Measurements from ENCODE around the gene PIEZO1. TPM values are rescaled to one million over a fixed set of nuclear protein-coding genes. Genes with fewer than 3 reads are reported as not detected.

Gene PIEZO1
- total and polyA plus RNA-seq, 7 experiments from 2014 or later, result 3.6 to 237 (median 111) TPM

- Histone ChIP-seq H3K27ac (ENCODE audit: low read depth, low read length) (no peak overlapping the region), H3K9me3 (ENCODE audit: control insufficient read depth in 2 of 3, low read length in 3 of 3) (no peaks in the 10 kb centered on the region), H3K27me3 (ENCODE audit: control insufficient read depth in 2 of 2, insufficient read depth in 2 of 2, low read length in 2 of 2) (no peaks in the 10 kb centered on the region), H3K4me1 (ENCODE audit: control insufficient read depth in 2 of 2, insufficient read depth in 2 of 2, low read length in 2 of 2) (no peaks in the 10 kb centered on the region), H3K36me3 (ENCODE audit: control insufficient read depth in 2 of 3, insufficient read depth in 3 of 3, low read length in 3 of 3) (peaks cover 0 to 13% (median 0%) of the 10 kb centered on the region in 3 experiments), H3K4me3 (ENCODE audit: low read length) (no peak overlapping the region)
- no peaks in the 10 kb centered on the region for H3K9me3 Mint-ChIP-seq
- no peak overlapping the region for H3K27ac Mint-ChIP-seq
- H3K36me3 Mint-ChIP-seq, result no peaks in the 10 kb centered on the region
- no peaks in the 10 kb centered on the region for H3K27me3 Mint-ChIP-seq
- DNase-seq (no peak), ATAC-seq (no peak)
- H3K4me1 Mint-ChIP-seq, result peaks cover 0 to 6% (median under 1%) of the 10 kb centered on the region in 7 donors
- ChIA-PET CTCF (interaction anchor here (0.8 to 1.2 kb wide), 3 partner anchors 280 to 424 kb away, joined by 3 to 4 read pairs (median 3); no protein-coding TSS in a partner anchor), POLR2A (interaction anchor here (0.8 to 0.9 kb wide), 2 partner anchors 40 to 400 kb away, joined by 3 read pairs; partner anchors contain the start of genes GALNS, TRAPPC2L and ZNF778)
- intact Hi-C loops (cut with micrococcal nuclease), result loop anchor here (1.0 kb wide), 3 partner anchors 40 to 399 kb away; partner anchors contain the start of gene TRAPPC2L (in 1 of the 2)
- H3K4me3 Mint-ChIP-seq, result no peak overlapping the region
Measured at GRCh38 chr16:88816736-88817535, 31.9 kb upstream of the PIEZO1 start.

GRCh38 chr16:88815901-88816589 lies 31.0 kb upstream of the PIEZO1 start:
- Mint-ChIP-seq H3K9me3 (no peaks in the 10 kb centered on the region), H3K27ac (peak overlapping the region in 1 of 9 donors; percentile 19), H3K27me3 (no peaks in the 10 kb centered on the region), H3K4me1 (peaks cover 0 to 8% (median 2%) of the 10 kb centered on the region in 7 donors), H3K36me3 (no peaks in the 10 kb centered on the region), H3K4me3 (no peak overlapping the region)
- intact Hi-C loops (cut with micrococcal nuclease), result loop anchor here (1.0 kb wide), 3 partner anchors 41 to 400 kb away; partner anchors contain the start of gene TRAPPC2L (in 1 of the 2)
- CTCF ChIA-PET, result interaction anchor here (0.8 to 1.3 kb wide), 4 partner anchors 12 to 747 kb away, joined by 3 to 4 read pairs (median 4); no protein-coding TSS in a partner anchor
- no peaks in the 10 kb centered on the region for H3K27me3 ChIP-seq (ENCODE audit: control insufficient read depth in 2 of 2, insufficient read depth in 2 of 2, low read length in 2 of 2)
- peaks cover 0 to 4% (median 0%) of the 10 kb centered on the region in 3 experiments for H3K36me3 ChIP-seq (ENCODE audit: control insufficient read depth in 2 of 3, insufficient read depth in 3 of 3, low read length in 3 of 3)
- no peak for ATAC-seq
- no peak overlapping the region for H3K4me3 ChIP-seq (ENCODE audit: low read length)
- DNase-seq, result peak in 7 of 9 donors; percentile 36 to 62 (median 51)
- POLR2A ChIA-PET, result interaction anchor here (0.8 to 0.9 kb wide), 2 partner anchors 41 to 401 kb away, joined by 3 read pairs; partner anchors contain the start of genes GALNS, TRAPPC2L and ZNF778
- peaks cover 0 to under 1% of the 10 kb centered on the region in 2 donors for H3K4me1 ChIP-seq (ENCODE audit: control insufficient read depth in 2 of 2, insufficient read depth in 2 of 2, low read length in 2 of 2)
- no peak overlapping the region for H3K27ac ChIP-seq (ENCODE audit: low read depth, low read length)
- no peaks in the 10 kb centered on the region for H3K9me3 ChIP-seq (ENCODE audit: control insufficient read depth in 2 of 3, low read length in 3 of 3)

GRCh38 chr16:88815227-88815626 lies 30.2 kb upstream of the PIEZO1 start:
- H3K27me3 ChIP-seq (ENCODE audit: control insufficient read depth in 2 of 2, insufficient read depth in 2 of 2, low read length in 2 of 2), result no peaks in the 10 kb centered on the region
- H3K27ac ChIP-seq (ENCODE audit: low read depth, low read length), result no peak overlapping the region
- no peak overlapping the region for H3K27ac Mint-ChIP-seq
- ATAC-seq (no peak), DNase-seq (no peak)
- H3K27me3 Mint-ChIP-seq, result no peaks in the 10 kb centered on the region
- peaks cover 0 to 2% (median 0%) of the 10 kb centered on the region in 3 experiments for H3K36me3 ChIP-seq (ENCODE audit: control insufficient read depth in 2 of 3, insufficient read depth in 3 of 3, low read length in 3 of 3)
- H3K9me3 Mint-ChIP-seq, result no peaks in the 10 kb centered on the region
- intact Hi-C loops (cut with micrococcal nuclease), result no loop called here
- ChIA-PET CTCF (interaction anchor here (0.8 to 1.3 kb wide), 3 partner anchors 12 to 748 kb away, joined by 3 to 4 read pairs (median 3); no protein-coding TSS in a partner anchor), POLR2A (interaction anchor here (1.1 kb wide), 1 partner anchor 11 kb away, joined by 3 read pairs; no protein-coding TSS in a partner anchor)
- no peaks in the 10 kb centered on the region for H3K36me3 Mint-ChIP-seq
- no peak overlapping the region for H3K4me3 ChIP-seq (ENCODE audit: low read length)
- no peaks in the 10 kb centered on the region for H3K9me3 ChIP-seq (ENCODE audit: control insufficient read depth in 2 of 3, low read length in 3 of 3)
- peaks cover 0 to 16% (median 6%) of the 10 kb centered on the region in 7 donors for H3K4me1 Mint-ChIP-seq
- H3K4me1 ChIP-seq (ENCODE audit: control insufficient read depth in 2 of 2, insufficient read depth in 2 of 2, low read length in 2 of 2), result peaks cover 7 to 9% of the 10 kb centered on the region in 2 donors
- no peak overlapping the region for H3K4me3 Mint-ChIP-seq

GRCh38 chr16:88814144-88814502 lies 29.1 kb upstream of the PIEZO1 start:
- Histone ChIP-seq H3K9me3 (ENCODE audit: control insufficient read depth in 2 of 3, low read length in 3 of 3) (no peaks in the 10 kb centered on the region), H3K4me3 (ENCODE audit: low read length) (no peak overlapping the region), H3K4me1 (ENCODE audit: control insufficient read depth in 2 of 2, insufficient read depth in 2 of 2, low read length in 2 of 2) (peaks cover 8 to 11% of the 10 kb centered on the region in 2 donors), H3K36me3 (ENCODE audit: control insufficient read depth in 2 of 3, insufficient read depth in 3 of 3, low read length in 3 of 3) (peaks cover 0 to 13% (median 0%) of the 10 kb centered on the region in 3 experiments), H3K27me3 (ENCODE audit: control insufficient read depth in 2 of 2, insufficient read depth in 2 of 2, low read length in 2 of 2) (no peaks in the 10 kb centered on the region), H3K27ac (ENCODE audit: low read depth, low read length) (no peak overlapping the region)
- ATAC-seq, result no peak
- CTCF ChIA-PET, result no interaction called here
- POLR2A ChIA-PET, result interaction anchor here (1.1 kb wide), 1 partner anchor 10 kb away, joined by 3 read pairs; no protein-coding TSS in a partner anchor
- Mint-ChIP-seq H3K4me1 (peaks cover 0 to 24% (median 10%) of the 10 kb centered on the region in 7 donors), H3K27ac (peak overlapping the region in 3 of 9 donors; percentile 29 to 40 (median 29)), H3K4me3 (peak overlapping the region in 6 of 10 donors; percentile 14 to 62 (median 46)), H3K36me3 (peaks cover 0 to 2% (median 0%) of the 10 kb centered on the region in 5 donors), H3K9me3 (no peaks in the 10 kb centered on the region), H3K27me3 (no peaks in the 10 kb centered on the region)
- intact Hi-C loops (cut with micrococcal nuclease), result loop anchor here in 1 of 2 donors (5.0 kb wide), 2 partner anchors 242 to 693 kb away; partner anchors contain the start of genes SPG7 and ZC3H18
- no peak for DNase-seq

- POLR2A ChIA-PET, result interaction anchor here (1.4 to 5.6 kb wide), 3 partner anchors 31 to 111 kb away, joined by 4 to 71 read pairs (median 42); partner anchors contain the start of genes GALNS, PIEZO1 and TRAPPC2L
- Histone ChIP-seq H3K36me3 (ENCODE audit: control insufficient read depth in 2 of 3, insufficient read depth in 3 of 3, low read length in 3 of 3) (peaks cover 0 to 19% (median 0%) of the 10 kb centered on the region in 3 experiments), H3K9me3 (ENCODE audit: control insufficient read depth in 2 of 3, low read length in 3 of 3) (no peaks in the 10 kb centered on the region), H3K4me1 (ENCODE audit: control insufficient read depth in 2 of 2, insufficient read depth in 2 of 2, low read length in 2 of 2) (peaks cover 8 to 11% of the 10 kb centered on the region in 2 donors), H3K27me3 (ENCODE audit: control insufficient read depth in 2 of 2, insufficient read depth in 2 of 2, low read length in 2 of 2) (no peaks in the 10 kb centered on the region), H3K4me3 (ENCODE audit: low read length) (no peak overlapping the region), H3K27ac (ENCODE audit: low read depth, low read length) (no peak overlapping the region)
- peaks cover 0 to 4% (median 0%) of the 10 kb centered on the region in 5 donors for H3K36me3 Mint-ChIP-seq
- DNase-seq, result no peak
- no peaks in the 10 kb centered on the region for H3K9me3 Mint-ChIP-seq
- intact Hi-C loops (cut with micrococcal nuclease), result loop anchor here in 1 of 2 donors (2.0 to 5.0 kb wide), 3 partner anchors 77 to 694 kb away; partner anchors contain the start of genes SPG7 and ZC3H18
- H3K27me3 Mint-ChIP-seq, result no peaks in the 10 kb centered on the region
- no peak for ATAC-seq
- CTCF ChIA-PET, result interaction anchor here (2.4 to 2.7 kb wide), 2 partner anchors 32 to 44 kb away, joined by 11 to 15 read pairs; partner anchors contain the start of genes GALNS and TRAPPC2L
- H3K4me3 Mint-ChIP-seq, result peak overlapping the region in 8 of 10 donors; percentile 28 to 95 (median 60)
- H3K4me1 Mint-ChIP-seq, result peaks cover 0 to 26% (median 12%) of the 10 kb centered on the region in 7 donors
- peak overlapping the region in 5 of 9 donors; percentile 25 to 47 (median 29) for H3K27ac Mint-ChIP-seq
Measured at GRCh38 chr16:88813269-88814143, 28.5 kb upstream of the PIEZO1 start.
